GM10248 (cell line): ENCODE results near the gene ALDH4A1.
A peak's percentile ranks its signal among the peaks of the same experiment; 100 is the strongest.

Experiments
- CTCF ChIA-PET: fragments of 300-600 bp; sonication (Branson Sonifier 250); formaldehyde crosslinking; extraction: SDS; loops from one replicate; lab custom pipeline; 2021; ENCODE audit warnings: antibody characterized with exemption; lab: Yijun Ruan, JAX
- POLR2A ChIA-PET: fragments of 350-650 bp; sonication (Branson Sonifier 250); formaldehyde crosslinking; extraction: SDS; loops from one replicate; lab custom pipeline; 2020; ENCODE audit warnings: antibody characterized with exemption; lab: Yijun Ruan, JAX
- DNase-seq: peaks from one replicate; pipeline ENCODE4 v3.0.0; 2012; ENCODE audit errors: extremely low spot score
- CTCF ChIP-seq: IDR thresholded peaks from 2 replicates; pipeline ENCODE4 v1.5.1; 2012; ENCODE audit warnings: mild to moderate bottlenecking, low read depth; ENCODE audit errors: extremely low read depth, missing control alignments, control extremely low read depth

The ALDH4A1 gene

GRCh38 chr1:18929686-18930085 is 27.3 kb upstream of the ALDH4A1 start:
- TF ChIP-seq CTCF = no peak
- POLR2A ChIA-PET = interaction anchor here (1.1 to 1.4 kb wide), 2 partner anchors 8 to 21 kb away, joined by 3 to 5 read pairs; no protein-coding TSS in a partner anchor
- CTCF ChIA-PET = interaction anchor here (0.8 to 3.7 kb wide), 6 partner anchors 13 to 35 kb away, joined by 3 to 26 read pairs (median 7); no protein-coding TSS in a partner anchor
- no peak for DNase-seq

- ChIA-PET POLR2A (interaction anchor here (1.4 kb wide), 1 partner anchor 22 kb away, joined by 3 read pairs; no protein-coding TSS in a partner anchor), CTCF (interaction anchor here (1.2 to 7.4 kb wide), 6 partner anchors 12 to 28 kb away, joined by 3 to 101 read pairs (median 6); no protein-coding TSS in a partner anchor)
- TF ChIP-seq CTCF = no peak
- no peak for DNase-seq
Measured at GRCh38 chr1:18928985-18929384, 26.6 kb upstream of the ALDH4A1 start.

GRCh38 chr1:18928406-18928805 is 26.1 kb upstream of the ALDH4A1 start:
- no peak for DNase-seq
- TF ChIP-seq CTCF = no peak
- POLR2A ChIA-PET = interaction anchor here (1.4 kb wide), 1 partner anchor 22 kb away, joined by 3 read pairs; no protein-coding TSS in a partner anchor
- CTCF ChIA-PET = interaction anchor here (1.2 to 7.4 kb wide), 6 partner anchors 13 to 312 kb away, joined by 3 to 101 read pairs (median 4); no protein-coding TSS in a partner anchor

- POLR2A ChIA-PET = interaction anchor here (1.1 to 1.9 kb wide), 4 partner anchors 17 to 29 kb away, joined by 3 to 13 read pairs (median 4); partner anchors contain the start of gene IFFO2
- peak; percentile 71 for DNase-seq
- TF ChIP-seq CTCF = no peak
Measured at GRCh38 chr1:18927654-18928272, 25.4 kb upstream of the ALDH4A1 start.

GRCh38 chr1:18927082-18927653 is 24.8 kb upstream of the ALDH4A1 start:
- TF ChIP-seq CTCF = no peak
- ChIA-PET POLR2A (interaction anchor here (1.1 to 1.9 kb wide), 4 partner anchors 18 to 29 kb away, joined by 3 to 13 read pairs (median 4); partner anchors contain the start of gene IFFO2), CTCF (interaction anchor here (0.7 to 7.4 kb wide), 11 partner anchors 13 to 313 kb away, joined by 3 to 101 read pairs (median 5); no protein-coding TSS in a partner anchor)

More at GRCh38 chr1:18927654-18928272, 25.4 kb upstream of the ALDH4A1 start:
- CTCF ChIA-PET = interaction anchor here (0.7 to 7.4 kb wide), 10 partner anchors 13 to 313 kb away, joined by 3 to 101 read pairs (median 5); no protein-coding TSS in a partner anchor

GRCh38 chr1:18926315-18927081 is 24.1 kb upstream of the ALDH4A1 start:
- no peak for TF ChIP-seq CTCF
- CTCF ChIA-PET = interaction anchor here (0.9 to 7.4 kb wide), 9 partner anchors 13 to 314 kb away, joined by 3 to 101 read pairs (median 5); no protein-coding TSS in a partner anchor
- peak; percentile 93 for DNase-seq
- POLR2A ChIA-PET = interaction anchor here (1.5 to 1.9 kb wide), 3 partner anchors 24 to 30 kb away, joined by 3 to 13 read pairs (median 4); partner anchors contain the start of gene IFFO2

More at GRCh38 chr1:18927082-18927653, 24.8 kb upstream of the ALDH4A1 start:
- peak; percentile 33 for DNase-seq
